Lower leg skin (tissue), 4 donors: Measurements from ENCODE around the gene C7. TPM values are rescaled to one million over a fixed set of nuclear protein-coding genes. Genes with fewer than 3 reads are reported as not detected.
"Not testable (repeated sequence)": the region's sequence is repeated elsewhere in the genome, so short reads cannot be mapped to it uniquely, and the experiment has no call there.

ENCODE experiments used
- DNase-seq, 2 donors: peaks; one replicate each; pipeline ENCODE4 v3.0.0-alpha.2; 2019; ENCODE audit warnings: low spot score in 2 of 2
- H3K4me3 ChIP-seq: fragments of 200-600 bp; sonication (generic); 2 replicates; pipeline ENCODE4 v1.5.1; 2017; ENCODE audit warnings: mild to moderate bottlenecking, low read depth; ENCODE audit not compliant: poor library complexity, severe bottlenecking
- CTCF ChIP-seq, 3 donors: fragments of 450-650 bp; IDR thresholded peaks; one replicate each; pipeline ENCODE4 v1.5.1; 2016; ENCODE audit warnings: antibody characterized with exemption in 3 of 3, mild to moderate bottlenecking in 3 of 3, moderate library complexity in 2 of 3
- POLR2A ChIP-seq, 2 donors: fragments of 450-650 bp; IDR thresholded peaks; one replicate each; pipeline ENCODE4 v1.6.1; 2016 to 2017; ENCODE audit warnings: antibody characterized with exemption in 2 of 2, mild to moderate bottlenecking in 1 of 2, moderate library complexity in 1 of 2
- WGBS, 2 donors: methylation state at CpG; one replicate each; pipeline ENCODE4 v1.1.5; 2018; 5-methylcytosine and 5-hydroxymethylcytosine counted together
- intact Hi-C: fragments of 100-400 bp; cut with DNase I; formaldehyde crosslinking; loops from one replicate; pipeline ENCODE4 v1.15.0; 2023; ENCODE audit warnings: low total_unique reads
- total RNA-seq, 4 donors: library from RNA; depleted of rRNA; stranded (reverse); fragments of >200 nt; gene quantifications; one replicate each; pipeline ENCODE4 v1.1.0, GENCODE V29; 2016

The C7 gene
- 10 to 100 TPM in 2 of 4 donors, 1 to 10 TPM in 2; 7.8 to 47.7 (median 15.2) TPM for total RNA-seq

- TF ChIP-seq POLR2A (IDR thresholded peaks at IDR 0.05) (no peak), CTCF (IDR thresholded peaks at IDR 0.05) (no peak)
- H3K4me3 ChIP-seq = no peak within 1 kb of the TSS
- intact Hi-C loops = no loop called here
- no peak for DNase-seq
- 21 to 32% methylated on average over 3 of the region's 3 CpGs for WGBS, 2 donors
Observed at GRCh38 chr5:40909264-40909663, at the start of gene C7. Gene C7, plus strand, starts transcription at chr5:40909497. Its CDS starts 114 bp downstream, at chr5:40909611.

GRCh38 chr5:40860711-40861110 is 48.6 kb upstream of the C7 start:
- no peak for TF ChIP-seq CTCF (IDR thresholded peaks at IDR 0.05)
- TF ChIP-seq POLR2A (IDR thresholded peaks at IDR 0.05) = no peak
- no peak overlapping the region for H3K4me3 ChIP-seq
- DNase-seq = no peak
- intact Hi-C loops = loop anchor here (10.0 kb wide), 1 partner anchor 106 kb away; the partner anchor contains the start of gene TTC33

GRCh38 chr5:40865004-40865403 is 44.3 kb upstream of the C7 start:
- DNase-seq, H3K4me3 ChIP-seq: not testable (repeated sequence)
- intact Hi-C loops = loop anchor here (10.0 kb wide), 1 partner anchor 110 kb away; the partner anchor contains the start of gene TTC33
- WGBS, 2 donors = 85 to 92% methylated on average over 5 of the region's 5 CpGs

GRCh38 chr5:40866844-40867243 is 42.5 kb upstream of the C7 start:
- WGBS, 2 donors = 79 to 87% methylated on average over 5 of the region's 5 CpGs
- no peak overlapping the region for H3K4me3 ChIP-seq
- intact Hi-C loops = loop anchor here (10.0 kb wide), 1 partner anchor 112 kb away; the partner anchor contains the start of gene TTC33
- no peak for DNase-seq
- TF ChIP-seq POLR2A (IDR thresholded peaks at IDR 0.05) (no peak), CTCF (IDR thresholded peaks at IDR 0.05) (no peak)

- TF ChIP-seq CTCF (IDR thresholded peaks at IDR 0.05) (no peak), POLR2A (IDR thresholded peaks at IDR 0.05) (no peak)
- intact Hi-C loops = loop anchor here (10.0 kb wide), 1 partner anchor 115 kb away; the partner anchor contains the start of gene TTC33
- H3K4me3 ChIP-seq = no peak overlapping the region
- no peak for DNase-seq
- WGBS, 2 donors = 84 to 90% methylated on average over 1 of the region's 1 CpG
Observed at GRCh38 chr5:40869384-40869783, 39.9 kb upstream of the C7 start.

GRCh38 chr5:40871177-40871576 is 38.1 kb upstream of the C7 start:
- intact Hi-C loops = no loop called here
- DNase-seq = no peak
- TF ChIP-seq POLR2A (IDR thresholded peaks at IDR 0.05) = no peak
- no peak for TF ChIP-seq CTCF (IDR thresholded peaks at IDR 0.05)
- no peak overlapping the region for H3K4me3 ChIP-seq
- WGBS, 2 donors = 35 to 52% methylated on average over 4 of the region's 4 CpGs

- intact Hi-C loops, DNase-seq, H3K4me3 ChIP-seq: not testable (repeated sequence)
- 92 to 93% methylated on average over 8 of the region's 8 CpGs for WGBS, 2 donors
Observed at GRCh38 chr5:40872253-40872652, 37.0 kb upstream of the C7 start.
